ENCODE results near the gene ASIC4.

Gene ASIC4

GRCh38 chr2:219570924-219571310 is 56.6 kb downstream of the ASIC4 start:
- DNase-seq: no peak

GRCh38 chr2:219571311-219572236 is 57.3 kb downstream of the ASIC4 start, which contains the start of gene OBSL1:
OBSL1 (minus strand) TSS chr2:219571539; CDS start chr2:219571232, 307 bp downstream.
- DNase-seq: no peak

- DNase-seq: no peak
Measured at GRCh38 chr2:219572237-219573001, 58.1 kb downstream of the ASIC4 start, which contains the start of gene INHA. INHA (plus strand) TSS chr2:219572310; CDS start chr2:219572375, 65 bp downstream.

GRCh38 chr2:219573166-219573565 is 58.9 kb downstream of the ASIC4 start:
- DNase-seq: no peak

- DNase-seq: no peak
Measured at GRCh38 chr2:219574484-219575311, 60.4 kb downstream of the ASIC4 start.

GRCh38 chr2:219575566-219576504 is 61.6 kb downstream of the ASIC4 start:
- no peak for DNase-seq

GRCh38 chr2:219576505-219577388 is 62.5 kb downstream of the ASIC4 start:
- DNase-seq: no peak

GRCh38 chr2:219578811-219579613 is 64.7 kb downstream of the ASIC4 start:
- no peak for DNase-seq

GRCh38 chr2:219581346-219581745 is 67.1 kb downstream of the ASIC4 start:
- no peak for DNase-seq

All from activated CD4-positive, alpha-beta T cell treated with anti-CD3 and anti-CD28 coated beads, Interleukin-2, amount 50 U/mL, for 4 hours (primary cell).